Measurements from ENCODE around the gene ADIG.

Gene ADIG

GRCh38 chr20:38608188-38608587 is 27.2 kb downstream of the ADIG start:
- no peak overlapping the region for H3K4me2 ChIP-seq (ENCODE audit: low read length)
- H3K4me3 ChIP-seq (ENCODE audit: low read length): no peak overlapping the region
- H3K9me3 ChIP-seq (replicated peaks; ENCODE audit: low read length): no peaks in the 10 kb centered on the region
- peaks cover 60% of the 10 kb centered on the region for H3K27me3 ChIP-seq (ENCODE audit: control insufficient read depth, insufficient read depth, low read length)
- no peaks in the 10 kb centered on the region for H3K36me3 ChIP-seq (ENCODE audit: insufficient read depth, low read length)
- H3K9ac ChIP-seq (ENCODE audit: low read depth, low read length): no peak overlapping the region
- H3K4me1 ChIP-seq (ENCODE audit: control insufficient read depth, insufficient read depth, low read length): no peaks in the 10 kb centered on the region

GRCh38 chr20:38609815-38610214 is 28.8 kb downstream of the ADIG start:
- Histone ChIP-seq H3K4me1 (ENCODE audit: control insufficient read depth, insufficient read depth, low read length) (no peaks in the 10 kb centered on the region), H3K9me3 (replicated peaks; ENCODE audit: low read length) (no peaks in the 10 kb centered on the region), H3K36me3 (ENCODE audit: insufficient read depth, low read length) (no peaks in the 10 kb centered on the region), H3K9ac (ENCODE audit: low read depth, low read length) (no peak overlapping the region), H3K4me3 (ENCODE audit: low read length) (no peak overlapping the region), H3K4me2 (ENCODE audit: low read length) (no peak overlapping the region), H3K27me3 (ENCODE audit: control insufficient read depth, insufficient read depth, low read length) (peaks cover 57% of the 10 kb centered on the region)

GRCh38 chr20:38610521-38610920 is 29.5 kb downstream of the ADIG start:
- H3K4me2 ChIP-seq (ENCODE audit: low read length): no peak overlapping the region
- no peaks in the 10 kb centered on the region for H3K9me3 ChIP-seq (replicated peaks; ENCODE audit: low read length)
- H3K9ac ChIP-seq (ENCODE audit: low read depth, low read length): no peak overlapping the region
- H3K4me1 ChIP-seq (ENCODE audit: control insufficient read depth, insufficient read depth, low read length): no peaks in the 10 kb centered on the region
- peaks cover 53% of the 10 kb centered on the region for H3K27me3 ChIP-seq (ENCODE audit: control insufficient read depth, insufficient read depth, low read length)
- H3K4me3 ChIP-seq (ENCODE audit: low read length): no peak overlapping the region
- H3K36me3 ChIP-seq (ENCODE audit: insufficient read depth, low read length): no peaks in the 10 kb centered on the region

GRCh38 chr20:38612751-38613515 is 31.9 kb downstream of the ADIG start:
- Histone ChIP-seq H3K4me1 (ENCODE audit: control insufficient read depth, insufficient read depth, low read length) (no peaks in the 10 kb centered on the region), H3K4me3 (ENCODE audit: low read length) (no peak overlapping the region), H3K4me2 (ENCODE audit: low read length) (no peak overlapping the region), H3K36me3 (ENCODE audit: insufficient read depth, low read length) (no peaks in the 10 kb centered on the region), H3K27me3 (ENCODE audit: control insufficient read depth, insufficient read depth, low read length) (peaks cover 50% of the 10 kb centered on the region), H3K9me3 (replicated peaks; ENCODE audit: low read length) (no peaks in the 10 kb centered on the region), H3K9ac (ENCODE audit: low read depth, low read length) (no peak overlapping the region)

GRCh38 chr20:38615283-38615682 is 34.3 kb downstream of the ADIG start:
- no peak overlapping the region for H3K9ac ChIP-seq (ENCODE audit: low read depth, low read length)
- H3K4me3 ChIP-seq (ENCODE audit: low read length): no peak overlapping the region
- H3K4me2 ChIP-seq (ENCODE audit: low read length): no peak overlapping the region
- no peaks in the 10 kb centered on the region for H3K4me1 ChIP-seq (ENCODE audit: control insufficient read depth, insufficient read depth, low read length)
- H3K9me3 ChIP-seq (replicated peaks; ENCODE audit: low read length): no peaks in the 10 kb centered on the region
- no peaks in the 10 kb centered on the region for H3K36me3 ChIP-seq (ENCODE audit: insufficient read depth, low read length)
- H3K27me3 ChIP-seq (ENCODE audit: control insufficient read depth, insufficient read depth, low read length): peaks cover 58% of the 10 kb centered on the region

GRCh38 chr20:38616457-38616856 is 35.5 kb downstream of the ADIG start:
- no peak overlapping the region for H3K4me3 ChIP-seq (ENCODE audit: low read length)
- no peaks in the 10 kb centered on the region for H3K4me1 ChIP-seq (ENCODE audit: control insufficient read depth, insufficient read depth, low read length)
- no peaks in the 10 kb centered on the region for H3K9me3 ChIP-seq (replicated peaks; ENCODE audit: low read length)
- H3K4me2 ChIP-seq (ENCODE audit: low read length): no peak overlapping the region
- no peaks in the 10 kb centered on the region for H3K36me3 ChIP-seq (ENCODE audit: insufficient read depth, low read length)
- H3K27me3 ChIP-seq (ENCODE audit: control insufficient read depth, insufficient read depth, low read length): peaks cover 67% of the 10 kb centered on the region
- H3K9ac ChIP-seq (ENCODE audit: low read depth, low read length): no peak overlapping the region

GRCh38 chr20:38617011-38617829 is 36.2 kb downstream of the ADIG start:
- H3K9ac ChIP-seq (ENCODE audit: low read depth, low read length): no peak overlapping the region
- H3K36me3 ChIP-seq (ENCODE audit: insufficient read depth, low read length): no peaks in the 10 kb centered on the region
- no peak overlapping the region for H3K4me3 ChIP-seq (ENCODE audit: low read length)
- no peaks in the 10 kb centered on the region for H3K4me1 ChIP-seq (ENCODE audit: control insufficient read depth, insufficient read depth, low read length)
- no peak overlapping the region for H3K4me2 ChIP-seq (ENCODE audit: low read length)
- peaks cover 71% of the 10 kb centered on the region for H3K27me3 ChIP-seq (ENCODE audit: control insufficient read depth, insufficient read depth, low read length)
- no peaks in the 10 kb centered on the region for H3K9me3 ChIP-seq (replicated peaks; ENCODE audit: low read length)

GRCh38 chr20:38617830-38618196 is 36.8 kb downstream of the ADIG start:
- H3K9ac ChIP-seq (ENCODE audit: low read depth, low read length): no peak overlapping the region
- no peak overlapping the region for H3K4me3 ChIP-seq (ENCODE audit: low read length)
- H3K36me3 ChIP-seq (ENCODE audit: insufficient read depth, low read length): no peaks in the 10 kb centered on the region
- H3K9me3 ChIP-seq (replicated peaks; ENCODE audit: low read length): no peaks in the 10 kb centered on the region
- no peaks in the 10 kb centered on the region for H3K4me1 ChIP-seq (ENCODE audit: control insufficient read depth, insufficient read depth, low read length)
- no peak overlapping the region for H3K4me2 ChIP-seq (ENCODE audit: low read length)
- peaks cover 70% of the 10 kb centered on the region for H3K27me3 ChIP-seq (ENCODE audit: control insufficient read depth, insufficient read depth, low read length)

GRCh38 chr20:38620441-38620840 is 39.4 kb downstream of the ADIG start:
- H3K4me1 ChIP-seq (ENCODE audit: control insufficient read depth, insufficient read depth, low read length): no peaks in the 10 kb centered on the region
- peaks cover 62% of the 10 kb centered on the region for H3K27me3 ChIP-seq (ENCODE audit: control insufficient read depth, insufficient read depth, low read length)
- no peaks in the 10 kb centered on the region for H3K9me3 ChIP-seq (replicated peaks; ENCODE audit: low read length)
- H3K4me3 ChIP-seq (ENCODE audit: low read length): no peak overlapping the region
- H3K4me2 ChIP-seq (ENCODE audit: low read length): no peak overlapping the region
- H3K36me3 ChIP-seq (ENCODE audit: insufficient read depth, low read length): no peaks in the 10 kb centered on the region
- H3K9ac ChIP-seq (ENCODE audit: low read depth, low read length): no peak overlapping the region

GRCh38 chr20:38623061-38623460 is 42.1 kb downstream of the ADIG start:
- H3K9ac ChIP-seq (ENCODE audit: low read depth, low read length): no peak overlapping the region
- H3K9me3 ChIP-seq (replicated peaks; ENCODE audit: low read length): no peaks in the 10 kb centered on the region
- H3K4me2 ChIP-seq (ENCODE audit: low read length): no peak overlapping the region
- no peaks in the 10 kb centered on the region for H3K36me3 ChIP-seq (ENCODE audit: insufficient read depth, low read length)
- no peaks in the 10 kb centered on the region for H3K4me1 ChIP-seq (ENCODE audit: control insufficient read depth, insufficient read depth, low read length)
- peaks cover 47% of the 10 kb centered on the region for H3K27me3 ChIP-seq (ENCODE audit: control insufficient read depth, insufficient read depth, low read length)
- no peak overlapping the region for H3K4me3 ChIP-seq (ENCODE audit: low read length)

GRCh38 chr20:38624084-38624483 is 43.1 kb downstream of the ADIG start:
- no peak overlapping the region for H3K9ac ChIP-seq (ENCODE audit: low read depth, low read length)
- H3K4me2 ChIP-seq (ENCODE audit: low read length): no peak overlapping the region
- no peak overlapping the region for H3K4me3 ChIP-seq (ENCODE audit: low read length)
- peaks cover 43% of the 10 kb centered on the region for H3K27me3 ChIP-seq (ENCODE audit: control insufficient read depth, insufficient read depth, low read length)
- H3K9me3 ChIP-seq (replicated peaks; ENCODE audit: low read length): no peaks in the 10 kb centered on the region
- H3K36me3 ChIP-seq (ENCODE audit: insufficient read depth, low read length): no peaks in the 10 kb centered on the region
- no peaks in the 10 kb centered on the region for H3K4me1 ChIP-seq (ENCODE audit: control insufficient read depth, insufficient read depth, low read length)

GRCh38 chr20:38625896-38626295 is 44.9 kb downstream of the ADIG start:
- Histone ChIP-seq H3K9ac (ENCODE audit: low read depth, low read length) (no peak overlapping the region), H3K4me3 (ENCODE audit: low read length) (no peak overlapping the region), H3K27me3 (ENCODE audit: control insufficient read depth, insufficient read depth, low read length) (peaks cover 33% of the 10 kb centered on the region), H3K9me3 (replicated peaks; ENCODE audit: low read length) (no peaks in the 10 kb centered on the region), H3K4me1 (ENCODE audit: control insufficient read depth, insufficient read depth, low read length) (no peaks in the 10 kb centered on the region), H3K4me2 (ENCODE audit: low read length) (no peak overlapping the region), H3K36me3 (ENCODE audit: insufficient read depth, low read length) (no peaks in the 10 kb centered on the region)
